ENCODE measurements around the gene COL2A1. TPM values are rescaled to one million over a fixed set of nuclear protein-coding genes. Genes with fewer than 3 reads are reported as not detected.

The COL2A1 gene
- total RNA-seq, 2 donors from 2014 or later = 12.4 to 21.0 TPM

DNA sequence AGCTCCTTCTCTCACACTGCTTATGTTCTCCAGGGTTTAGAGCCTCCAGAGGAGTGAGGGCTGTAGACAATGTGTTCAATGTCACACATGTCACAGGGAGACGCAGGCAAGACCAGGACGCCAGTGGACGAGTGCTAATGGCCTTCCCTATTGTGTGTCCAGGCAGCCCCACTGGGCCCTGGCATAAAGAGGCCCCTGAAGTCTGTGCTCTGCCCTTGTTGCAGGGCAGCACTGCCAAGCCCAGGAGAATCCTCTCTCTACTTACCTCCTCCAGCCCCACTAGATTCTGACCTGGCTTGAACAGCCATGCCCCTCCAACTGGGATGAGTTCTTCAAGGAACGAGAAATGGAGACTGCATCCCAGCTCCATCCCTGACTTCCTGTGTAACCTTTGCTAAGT, 65.7 kb downstream of the COL2A1 start:
- peaks cover 72% of the 10 kb centered on the region for H3K27me3 ChIP-seq (ENCODE audit: control insufficient read depth, insufficient read depth, low read length, poor library complexity, severe bottlenecking)
- H3K4me3 Mint-ChIP-seq = no peak overlapping the region
- TF ChIP-seq, protein P1, sequence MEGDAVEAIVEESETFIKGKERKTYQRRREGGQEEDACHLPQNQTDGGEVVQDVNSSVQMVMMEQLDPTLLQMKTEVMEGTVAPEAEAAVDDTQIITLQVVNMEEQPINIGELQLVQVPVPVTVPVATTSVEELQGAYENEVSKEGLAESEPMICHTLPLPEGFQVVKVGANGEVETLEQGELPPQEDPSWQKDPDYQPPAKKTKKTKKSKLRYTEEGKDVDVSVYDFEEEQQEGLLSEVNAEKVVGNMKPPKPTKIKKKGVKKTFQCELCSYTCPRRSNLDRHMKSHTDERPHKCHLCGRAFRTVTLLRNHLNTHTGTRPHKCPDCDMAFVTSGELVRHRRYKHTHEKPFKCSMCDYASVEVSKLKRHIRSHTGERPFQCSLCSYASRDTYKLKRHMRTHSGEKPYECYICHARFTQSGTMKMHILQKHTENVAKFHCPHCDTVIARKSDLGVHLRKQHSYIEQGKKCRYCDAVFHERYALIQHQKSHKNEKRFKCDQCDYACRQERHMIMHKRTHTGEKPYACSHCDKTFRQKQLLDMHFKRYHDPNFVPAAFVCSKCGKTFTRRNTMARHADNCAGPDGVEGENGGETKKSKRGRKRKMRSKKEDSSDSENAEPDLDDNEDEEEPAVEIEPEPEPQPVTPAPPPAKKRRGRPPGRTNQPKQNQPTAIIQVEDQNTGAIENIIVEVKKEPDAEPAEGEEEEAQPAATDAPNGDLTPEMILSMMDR (conservative IDR thresholded peaks at IDR 0.05) = no peak
- H3K27ac Mint-ChIP-seq = no peak overlapping the region
- DNase-seq = no peak
- no peaks in the 10 kb centered on the region for H3K36me3 ChIP-seq (ENCODE audit: control insufficient read depth, insufficient read depth, low read length)
- no peak overlapping the region for H3K4me3 ChIP-seq (ENCODE audit: low read length)
- H3K27ac ChIP-seq (ENCODE audit: low read depth, low read length) = no peak overlapping the region
- no peaks in the 10 kb centered on the region for H3K36me3 Mint-ChIP-seq (ENCODE audit: low read depth)
- peaks cover 45% of the 10 kb centered on the region for H3K27me3 Mint-ChIP-seq (ENCODE audit: insufficient read depth)
- H3K9me3 ChIP-seq (ENCODE audit: control insufficient read depth, low read length) = no peaks in the 10 kb centered on the region
- H3K9ac ChIP-seq (ENCODE audit: extremely low read depth, low read length, poor library complexity, severe bottlenecking) = no peak overlapping the region
- 86 to 92% methylated on average over 1 to 4 of the region's 4 CpGs for WGBS, 2 experiments (ENCODE audit: insufficient coverage in 1 of 2, insufficient read length in 1 of 2)
- no peaks in the 10 kb centered on the region for H3K9me3 Mint-ChIP-seq
- H3K4me1 ChIP-seq (ENCODE audit: control insufficient read depth, insufficient read depth, low read length) = no peaks in the 10 kb centered on the region
- H3K4me1 Mint-ChIP-seq = no peaks in the 10 kb centered on the region

DNA sequence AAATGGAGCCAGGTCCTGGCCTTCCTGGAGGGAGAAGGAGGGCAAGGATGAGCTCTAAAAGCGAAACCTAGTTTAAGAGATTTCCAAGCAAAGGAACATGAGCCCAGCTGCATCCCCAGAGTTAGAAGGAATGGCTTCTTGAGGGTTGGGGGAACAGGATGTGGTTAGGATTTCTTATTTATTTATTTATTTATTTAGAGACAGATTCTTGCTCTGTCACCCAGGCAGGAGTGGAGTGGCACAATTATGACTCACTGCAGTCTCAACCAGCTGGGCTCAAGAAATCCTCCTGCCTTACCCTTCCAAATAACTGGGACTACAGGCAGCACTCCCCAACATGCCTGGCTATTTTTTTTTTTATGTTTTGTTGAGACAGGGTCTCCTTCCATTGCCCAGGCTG, 66.2 kb downstream of the COL2A1 start:
- Mint-ChIP-seq H3K36me3 (ENCODE audit: low read depth) (no peaks in the 10 kb centered on the region), H3K27ac (no peak overlapping the region), H3K27me3 (ENCODE audit: insufficient read depth) (peaks cover 46% of the 10 kb centered on the region), H3K9me3 (no peaks in the 10 kb centered on the region), H3K4me3 (no peak overlapping the region), H3K4me1 (no peaks in the 10 kb centered on the region)
- Histone ChIP-seq H3K4me3 (ENCODE audit: low read length) (no peak overlapping the region), H3K27me3 (ENCODE audit: control insufficient read depth, insufficient read depth, low read length, poor library complexity, severe bottlenecking) (peaks cover 69% of the 10 kb centered on the region), H3K4me1 (ENCODE audit: control insufficient read depth, insufficient read depth, low read length) (no peaks in the 10 kb centered on the region), H3K36me3 (ENCODE audit: control insufficient read depth, insufficient read depth, low read length) (no peaks in the 10 kb centered on the region), H3K9me3 (ENCODE audit: control insufficient read depth, low read length) (no peaks in the 10 kb centered on the region), H3K27ac (ENCODE audit: low read depth, low read length) (no peak overlapping the region), H3K9ac (ENCODE audit: extremely low read depth, low read length, poor library complexity, severe bottlenecking) (no peak overlapping the region)
- WGBS, 2 experiments (ENCODE audit: insufficient coverage in 1 of 2, insufficient read length in 1 of 2) = 78 to 91% methylated on average over 1 of the region's 1 CpG
- DNase-seq = peak; percentile 22
- TF ChIP-seq, protein P1 (conservative IDR thresholded peaks at IDR 0.05) = no peak

DNA sequence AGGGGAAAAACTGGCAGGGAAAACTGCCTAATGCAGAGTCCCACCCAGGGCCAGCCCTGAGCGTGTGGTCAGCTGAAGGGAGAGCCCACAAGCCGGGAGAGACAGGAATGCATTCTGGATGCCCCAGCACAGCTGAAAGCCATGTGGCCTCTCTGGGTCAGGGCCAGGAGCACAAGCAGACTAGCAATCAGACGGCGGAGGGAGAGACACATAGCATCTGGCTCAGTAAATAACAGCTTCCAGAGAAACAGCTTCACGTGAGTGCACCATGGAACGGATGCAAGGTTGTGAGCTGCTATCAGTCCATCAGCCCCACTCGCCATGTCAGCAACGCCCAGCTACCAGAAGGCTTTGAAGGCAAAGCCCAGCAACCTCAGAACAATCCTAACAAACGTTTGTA, 69.1 kb downstream of the COL2A1 start:
- Histone ChIP-seq H3K27me3 (ENCODE audit: control insufficient read depth, insufficient read depth, low read length, poor library complexity, severe bottlenecking) (peaks cover 56% of the 10 kb centered on the region), H3K9me3 (ENCODE audit: control insufficient read depth, low read length) (no peaks in the 10 kb centered on the region), H3K9ac (ENCODE audit: extremely low read depth, low read length, poor library complexity, severe bottlenecking) (no peak overlapping the region), H3K36me3 (ENCODE audit: control insufficient read depth, insufficient read depth, low read length) (no peaks in the 10 kb centered on the region), H3K27ac (ENCODE audit: low read depth, low read length) (no peak overlapping the region), H3K4me3 (ENCODE audit: low read length) (no peak overlapping the region), H3K4me1 (ENCODE audit: control insufficient read depth, insufficient read depth, low read length) (no peaks in the 10 kb centered on the region)
- Mint-ChIP-seq H3K27ac (no peak overlapping the region), H3K4me1 (no peaks in the 10 kb centered on the region), H3K9me3 (no peaks in the 10 kb centered on the region), H3K36me3 (ENCODE audit: low read depth) (no peaks in the 10 kb centered on the region), H3K27me3 (ENCODE audit: insufficient read depth) (peaks cover 47% of the 10 kb centered on the region), H3K4me3 (no peak overlapping the region)
- WGBS, 2 experiments (ENCODE audit: insufficient coverage in 1 of 2, insufficient read length in 1 of 2) = 81 to 82% methylated on average over 9 of the region's 9 CpGs
- peak; percentile 50 for DNase-seq
- TF ChIP-seq, protein P1 (conservative IDR thresholded peaks at IDR 0.05) = no peak

All from endodermal cell (in vitro differentiated cells).